Type B pancreatic cell (in vitro differentiated cells): ENCODE data around the gene SHB. TPM values are rescaled to one million over a fixed set of nuclear protein-coding genes. Genes with fewer than 3 reads are reported as not detected.
A peak's percentile ranks its signal among the peaks of the same experiment; 100 is the strongest.

ENCODE experiments used
- DNase-seq: peaks from one replicate; pipeline ENCODE4 v3.0.0; 2021; ENCODE audit warnings: mixed read lengths; ENCODE audit not compliant: unreplicated experiment; ENCODE audit errors: extremely low spot score
- H3K27ac Mint-ChIP-seq: 2 replicates; pipeline ENCODE4 v1.8.0; 2021; ENCODE audit warnings: mild to moderate bottlenecking, mixed read lengths
- H3K27me3 Mint-ChIP-seq: 2 replicates; pipeline ENCODE4 v1.8.0; 2021; ENCODE audit warnings: mixed read lengths
- H3K36me3 Mint-ChIP-seq: 2 replicates; pipeline ENCODE4 v1.8.0; 2021; ENCODE audit warnings: mixed read lengths
- H3K4me1 Mint-ChIP-seq: one replicate; pipeline ENCODE4 v1.8.0; 2021; ENCODE audit warnings: mixed read lengths; ENCODE audit not compliant: unreplicated experiment
- H3K4me3 Mint-ChIP-seq: 2 replicates; pipeline ENCODE4 v1.8.0; 2021; ENCODE audit warnings: mild to moderate bottlenecking, mixed read lengths
- H3K9me3 Mint-ChIP-seq: 2 replicates; pipeline ENCODE4 v1.8.0; 2021; ENCODE audit warnings: mixed read lengths
- total RNA-seq: library from RNA; stranded (reverse); gene quantifications from 2 replicates; pipeline ENCODE4 v1.2.1, GENCODE V29; 2021; ENCODE audit warnings: low replicate concordance
- TF ChIP-seq, protein P1 (sequence below): fragments of 200-600 bp; sonication (generic); conservative IDR thresholded peaks from 2 replicates; pipeline ENCODE4 v1.5.0; 2021; ENCODE audit warnings: antibody characterized with exemption, mild to moderate bottlenecking

The SHB gene
- total RNA-seq, 1 donor from 2014 or later = 14.4 TPM

DNA sequence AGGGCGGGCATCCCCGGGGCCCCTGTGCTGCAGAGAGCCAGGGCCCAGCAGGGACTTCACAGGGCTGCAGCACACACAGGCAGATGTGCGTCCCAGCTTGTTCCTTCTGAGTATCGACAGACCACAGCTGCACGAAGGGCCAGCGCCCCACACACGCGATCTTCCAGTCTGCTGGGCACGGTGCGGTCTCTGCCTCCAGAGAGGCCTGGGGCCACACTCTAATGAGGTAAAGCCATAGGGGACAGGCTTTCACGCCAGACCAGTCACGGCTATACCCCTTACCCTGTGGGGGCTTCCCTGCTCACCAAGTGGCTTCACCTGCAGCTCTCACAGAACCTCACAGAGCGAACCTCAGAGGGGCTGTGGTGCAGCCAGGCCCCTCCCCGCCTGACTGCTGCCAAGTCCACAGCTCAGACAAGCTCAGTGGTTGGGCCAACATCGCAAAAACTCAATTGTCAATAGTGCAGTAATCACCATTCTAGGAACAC, 82.2 kb downstream of the SHB start:
- H3K36me3 Mint-ChIP-seq = no peaks in the 10 kb centered on the region
- TF ChIP-seq, protein P1, sequence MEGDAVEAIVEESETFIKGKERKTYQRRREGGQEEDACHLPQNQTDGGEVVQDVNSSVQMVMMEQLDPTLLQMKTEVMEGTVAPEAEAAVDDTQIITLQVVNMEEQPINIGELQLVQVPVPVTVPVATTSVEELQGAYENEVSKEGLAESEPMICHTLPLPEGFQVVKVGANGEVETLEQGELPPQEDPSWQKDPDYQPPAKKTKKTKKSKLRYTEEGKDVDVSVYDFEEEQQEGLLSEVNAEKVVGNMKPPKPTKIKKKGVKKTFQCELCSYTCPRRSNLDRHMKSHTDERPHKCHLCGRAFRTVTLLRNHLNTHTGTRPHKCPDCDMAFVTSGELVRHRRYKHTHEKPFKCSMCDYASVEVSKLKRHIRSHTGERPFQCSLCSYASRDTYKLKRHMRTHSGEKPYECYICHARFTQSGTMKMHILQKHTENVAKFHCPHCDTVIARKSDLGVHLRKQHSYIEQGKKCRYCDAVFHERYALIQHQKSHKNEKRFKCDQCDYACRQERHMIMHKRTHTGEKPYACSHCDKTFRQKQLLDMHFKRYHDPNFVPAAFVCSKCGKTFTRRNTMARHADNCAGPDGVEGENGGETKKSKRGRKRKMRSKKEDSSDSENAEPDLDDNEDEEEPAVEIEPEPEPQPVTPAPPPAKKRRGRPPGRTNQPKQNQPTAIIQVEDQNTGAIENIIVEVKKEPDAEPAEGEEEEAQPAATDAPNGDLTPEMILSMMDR = no peak

DNA sequence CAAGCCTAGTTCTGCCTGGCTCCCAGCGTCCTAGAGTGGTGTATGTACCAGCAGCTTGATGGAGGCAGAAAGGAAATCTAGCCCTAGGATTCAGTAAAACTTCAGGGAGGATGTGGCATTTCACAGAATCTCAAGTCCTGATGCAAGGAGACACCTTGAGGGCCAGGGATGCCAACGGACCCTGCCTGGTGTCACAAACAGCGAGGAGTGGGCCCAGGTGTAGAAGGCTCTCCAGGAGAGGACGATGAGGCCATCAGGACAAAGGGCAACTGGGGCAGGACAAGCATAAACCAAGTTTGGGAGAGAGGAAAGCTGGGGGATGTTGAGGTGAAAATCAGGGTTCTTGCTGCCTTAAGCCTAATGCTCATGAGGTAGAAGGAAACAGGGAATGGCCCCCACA, 83.0 kb downstream of the SHB start:
- TF ChIP-seq, protein P1 = no peak
- Mint-ChIP-seq H3K36me3 (no peaks in the 10 kb centered on the region), H3K27me3 (no peaks in the 10 kb centered on the region), H3K4me1 (peaks cover 23% of the 10 kb centered on the region), H3K4me3 (no peak overlapping the region), H3K9me3 (no peaks in the 10 kb centered on the region), H3K27ac (no peak overlapping the region)
- no peak for DNase-seq

More for the DNA sequence above, 82.2 kb downstream of the SHB start:
- peaks cover 23% of the 10 kb centered on the region for H3K4me1 Mint-ChIP-seq
- H3K27ac Mint-ChIP-seq = peak overlapping the region; percentile 26
- no peaks in the 10 kb centered on the region for H3K27me3 Mint-ChIP-seq
- no peak overlapping the region for H3K4me3 Mint-ChIP-seq
- no peaks in the 10 kb centered on the region for H3K9me3 Mint-ChIP-seq
- DNase-seq = no peak

DNA sequence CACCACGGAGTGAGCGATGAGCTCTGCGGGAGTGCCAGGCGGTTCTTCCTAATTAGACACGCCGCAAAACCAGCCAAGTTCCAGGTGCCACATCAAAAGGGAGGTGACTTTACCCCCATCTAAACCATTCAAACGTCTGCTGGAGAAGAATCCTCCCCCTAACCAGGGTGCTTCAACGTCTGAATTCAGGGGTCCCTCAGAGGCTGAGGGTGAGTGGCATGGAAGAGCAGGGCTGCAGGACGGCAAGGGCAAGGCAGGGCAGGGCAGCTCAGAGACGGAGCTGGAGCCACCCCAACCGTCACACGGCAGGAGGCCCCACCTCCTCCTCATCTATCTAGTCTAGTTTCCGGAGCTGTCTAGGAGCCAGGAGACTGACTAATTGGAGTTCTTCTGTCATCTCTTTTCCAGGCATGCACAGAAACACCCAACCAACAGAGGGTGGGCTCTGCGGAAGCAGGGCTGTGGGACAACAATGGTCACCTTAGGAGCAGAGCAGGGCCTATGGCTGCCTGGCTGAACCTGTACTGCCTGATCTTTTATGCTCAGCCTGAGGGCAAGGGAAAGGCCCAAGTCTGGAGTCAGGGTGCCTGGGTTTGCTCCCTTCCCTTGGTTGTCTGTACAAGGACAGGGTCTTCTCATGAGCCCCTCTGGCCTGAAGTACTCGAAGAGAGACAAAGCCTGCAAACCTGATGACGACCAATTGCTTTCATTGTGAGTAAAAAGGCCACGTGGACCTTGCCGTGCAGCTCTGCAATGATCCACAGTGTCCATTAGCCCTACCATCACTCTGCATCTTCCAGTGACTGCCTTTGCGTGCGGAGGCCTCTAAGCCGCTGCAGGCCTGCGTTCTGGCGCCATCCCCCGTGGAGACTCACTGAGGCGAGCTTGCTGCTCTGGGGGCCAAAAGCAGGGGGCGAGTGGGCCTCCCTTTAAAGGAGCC, 84.1 kb downstream of the SHB start:
- peak overlapping the region; percentile 79 for H3K27ac Mint-ChIP-seq
- TF ChIP-seq, protein P1 = no peak
- no peaks in the 10 kb centered on the region for H3K9me3 Mint-ChIP-seq
- H3K27me3 Mint-ChIP-seq = no peaks in the 10 kb centered on the region
- peaks cover 28% of the 10 kb centered on the region for H3K4me1 Mint-ChIP-seq
- no peak overlapping the region for H3K4me3 Mint-ChIP-seq
- H3K36me3 Mint-ChIP-seq = no peaks in the 10 kb centered on the region
- DNase-seq = no peak

DNA sequence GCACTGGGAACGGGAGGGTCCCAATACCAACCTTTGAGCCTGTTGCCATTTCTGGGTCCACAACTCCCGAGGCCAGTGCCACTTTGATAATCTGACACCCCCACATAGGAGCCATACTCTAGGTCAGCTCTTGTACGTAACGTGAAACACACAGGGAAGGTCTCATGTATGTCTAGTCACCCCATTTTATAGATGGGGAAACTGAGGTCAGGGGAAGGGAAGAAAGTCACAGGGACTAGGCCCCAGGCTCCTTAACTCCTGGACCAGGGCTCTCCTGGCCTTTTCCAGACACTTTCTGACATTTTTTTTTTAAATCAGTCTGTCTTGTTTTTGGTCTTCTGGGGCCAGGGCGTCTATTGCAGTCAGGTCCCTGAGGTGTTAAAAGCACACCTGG, 84.8 kb downstream of the SHB start:
- H3K27me3 Mint-ChIP-seq = no peaks in the 10 kb centered on the region
- DNase-seq = no peak
- H3K4me3 Mint-ChIP-seq = no peak overlapping the region
- TF ChIP-seq, protein P1 = no peak
- H3K27ac Mint-ChIP-seq = peak overlapping the region; percentile 79
- peaks cover 30% of the 10 kb centered on the region for H3K4me1 Mint-ChIP-seq
- peaks cover 1% of the 10 kb centered on the region for H3K36me3 Mint-ChIP-seq
- H3K9me3 Mint-ChIP-seq = peaks cover under 1% of the 10 kb centered on the region

DNA sequence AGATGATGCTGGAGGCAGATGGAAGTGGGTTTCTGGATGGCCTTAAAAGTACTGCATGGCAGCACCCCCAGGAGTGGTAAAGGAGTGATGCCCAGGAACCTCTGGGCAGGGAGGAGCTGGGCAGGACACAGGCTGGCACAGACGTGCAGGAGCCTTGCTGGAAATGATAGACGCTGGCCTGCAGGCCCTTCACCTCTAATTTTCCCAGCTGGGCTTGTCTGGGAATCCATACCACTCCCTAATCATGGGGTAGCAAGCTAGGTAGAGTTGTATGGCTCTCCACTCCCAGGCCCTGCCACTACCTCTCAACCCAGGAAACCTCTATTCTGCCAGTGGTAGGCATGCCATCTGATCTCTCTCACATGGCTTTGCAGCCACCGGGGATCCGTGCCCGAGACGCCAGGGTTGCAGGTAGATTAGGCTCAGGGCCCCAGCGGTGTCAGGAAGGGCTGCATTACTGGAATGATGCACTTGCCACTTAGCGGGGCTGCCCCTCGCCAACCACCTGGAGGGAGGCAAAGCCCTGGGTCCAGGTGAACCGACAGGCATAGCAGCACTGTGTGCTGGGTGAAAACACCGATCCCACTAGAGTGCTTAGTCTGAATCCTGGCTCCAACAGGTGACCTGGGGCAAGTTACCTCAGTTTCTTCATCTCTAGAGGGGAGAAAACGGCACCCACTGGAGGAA, 85.5 kb downstream of the SHB start:
- peaks cover 5% of the 10 kb centered on the region for H3K36me3 Mint-ChIP-seq
- H3K4me3 Mint-ChIP-seq = no peak overlapping the region
- H3K27ac Mint-ChIP-seq = no peak overlapping the region
- TF ChIP-seq, protein P1 = no peak
- H3K9me3 Mint-ChIP-seq = peaks cover 4% of the 10 kb centered on the region
- peaks cover 35% of the 10 kb centered on the region for H3K4me1 Mint-ChIP-seq
- no peak for DNase-seq
- no peaks in the 10 kb centered on the region for H3K27me3 Mint-ChIP-seq
